ENCODE data around the gene SLA2. TPM values are rescaled to one million over a fixed set of nuclear protein-coding genes. Genes with fewer than 3 reads are reported as not detected.

The SLA2 gene
- polyA plus RNA-seq, 2 of the 4 experiments (the other 2 are of a cell fraction): 0.06 TPM; not detected in 1

DNA sequence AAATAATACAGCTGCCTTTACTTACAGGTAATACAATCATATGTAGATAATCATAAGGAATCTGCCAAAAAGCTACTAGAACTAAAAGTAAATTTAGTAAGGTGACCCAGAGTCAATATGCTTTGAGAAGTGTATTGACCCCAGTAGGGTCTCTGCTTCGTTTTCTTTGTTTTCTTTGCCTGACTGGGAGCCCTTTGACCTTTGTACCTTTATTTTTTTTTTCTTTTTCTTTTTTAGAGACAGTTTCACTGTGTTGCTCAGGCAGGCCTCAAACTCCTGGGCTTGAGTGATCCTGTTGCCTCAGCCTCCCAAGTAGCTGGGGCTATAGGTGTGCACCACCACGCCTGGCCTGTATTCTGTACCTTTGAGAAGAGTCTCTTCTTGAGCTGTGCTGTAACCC lies 22.6 kb downstream of the SLA2 start:
- no peak for FAIRE-seq

GRCh38 chr20:36620917-36621316 lies 25.1 kb downstream of the SLA2 start:
- Histone ChIP-seq H3K27ac (no peak overlapping the region), H3K4me1 (no peaks in the 10 kb centered on the region), H3K4me3 (no peak overlapping the region), H3K9me3 (no peaks in the 10 kb centered on the region), H3K4me2 (no peak overlapping the region)
- ATAC-seq (no peak), DNase-seq (ENCODE audit: low read depth in 1 of 2, low spot score in 1 of 2) (no peak), FAIRE-seq (no peak)
- WGBS (ENCODE audit: missing lambda C conversion rate): 91% methylated on average over 5 of the region's 5 CpGs
- TF ChIP-seq ATOH8 (CRISPR knock-in tag; IDR thresholded peaks at IDR 0.05; ENCODE audit: low read depth) (no peak), HEYL (CRISPR knock-in tag; IDR thresholded peaks at IDR 0.05) (no peak), RARB (CRISPR knock-in tag; IDR thresholded peaks at IDR 0.05) (no peak), CBX8 (IDR thresholded peaks at IDR 0.05) (no peak), ZFP36 (IDR thresholded peaks at IDR 0.05; ENCODE audit: borderline replicate concordance, partially characterized antibody) (no peak), POLR2AphosphoS2 (conservative IDR thresholded peaks at IDR 0.05; ENCODE audit: low read length) (no peak), RAD21 (conservative IDR thresholded peaks at IDR 0.05 in 1 of 2, IDR thresholded peaks at IDR 0.05 in 1 of 2) (no peak), TFCP2L1 (CRISPR knock-in tag; IDR thresholded peaks at IDR 0.05) (no peak), MYC (IDR thresholded peaks at IDR 0.05; ENCODE audit: borderline replicate concordance, low read length) (no peak), NFE2L2 (conservative IDR thresholded peaks at IDR 0.05; ENCODE audit: low read length) (no peak), EHF (CRISPR knock-in tag; IDR thresholded peaks at IDR 0.05) (no peak), FOSB (CRISPR knock-in tag; IDR thresholded peaks at IDR 0.05) (no peak), CHD4 (IDR thresholded peaks at IDR 0.05; ENCODE audit: borderline replicate concordance) (no peak), FOSL2 (IDR thresholded peaks at IDR 0.05) (no peak), FOSL2 (CRISPR knock-in tag; IDR thresholded peaks at IDR 0.05) (no peak), ESRRA (IDR thresholded peaks at IDR 0.05; ENCODE audit: borderline replicate concordance, low read length) (no peak), POLR2A (IDR thresholded peaks at IDR 0.05; ENCODE audit: low read length) (no peak)
- ChIA-PET POLR2A (no interaction called here), CTCF (no interaction called here)

More for the DNA sequence above, 22.6 kb downstream of the SLA2 start:
- Histone ChIP-seq H3K9me3 (no peaks in the 10 kb centered on the region), H3K27ac (no peak overlapping the region; a peak in 1 of 6 replicates), H3K4me1 (no peaks in the 10 kb centered on the region), H3K4me2 (no peak overlapping the region), H3K4me3 (no peak overlapping the region)
- WGBS (ENCODE audit: missing lambda C conversion rate): 85% methylated on average over 2 of the region's 2 CpGs
- TF ChIP-seq POLR2AphosphoS2 (conservative IDR thresholded peaks at IDR 0.05; ENCODE audit: low read length): no peak
- TF ChIP-seq MAFK (IDR thresholded peaks at IDR 0.05; ENCODE audit: partially characterized antibody): no peak
- no peak for TF ChIP-seq HOXB5 (CRISPR knock-in tag; IDR thresholded peaks at IDR 0.05)
- ATAC-seq: no peak
- POLR2A ChIA-PET: no interaction called here
- CTCF ChIA-PET: interaction anchor here (1.0 to 3.7 kb wide), 3 partner anchors 11 to 350 kb away, joined by 3 to 15 read pairs (median 3); no protein-coding TSS in a partner anchor
- DNase-seq (ENCODE audit: low read depth in 1 of 2, low spot score in 1 of 2): no peak

GRCh38 chr20:36614781-36615557 lies 31.0 kb downstream of the SLA2 start:
- ChIA-PET CTCF (interaction anchor here (0.9 to 4.3 kb wide), 10 partner anchors 9 to 306 kb away, joined by 3 to 43 read pairs (median 7); partner anchors contain the start of gene RAB5IF), POLR2A (interaction anchor here (1.5 kb wide), 1 partner anchor 10 kb away, joined by 5 read pairs; the partner anchor contains the start of gene RAB5IF)
- Histone ChIP-seq H3K9me3 (no peaks in the 10 kb centered on the region), H3K4me1 (no peaks in the 10 kb centered on the region), H3K27ac (no peak overlapping the region), H3K4me2 (no peak overlapping the region), H3K4me3 (no peak overlapping the region)
- DNase-seq (ENCODE audit: low read depth in 1 of 2, low spot score in 1 of 2): no peak
- ATAC-seq: peak in 1 of 2 experiments; percentile 7; a peak in 2 of 6 replicates
- TF ChIP-seq HOXA7 (CRISPR knock-in tag; IDR thresholded peaks at IDR 0.05) (no peak), POLR2AphosphoS2 (conservative IDR thresholded peaks at IDR 0.05; ENCODE audit: low read length) (peak; percentile 60; the same call in 1 of the 2 replicates)
- no peak for FAIRE-seq
- WGBS (ENCODE audit: missing lambda C conversion rate): 89% methylated on average over 14 of the region's 14 CpGs

DNA sequence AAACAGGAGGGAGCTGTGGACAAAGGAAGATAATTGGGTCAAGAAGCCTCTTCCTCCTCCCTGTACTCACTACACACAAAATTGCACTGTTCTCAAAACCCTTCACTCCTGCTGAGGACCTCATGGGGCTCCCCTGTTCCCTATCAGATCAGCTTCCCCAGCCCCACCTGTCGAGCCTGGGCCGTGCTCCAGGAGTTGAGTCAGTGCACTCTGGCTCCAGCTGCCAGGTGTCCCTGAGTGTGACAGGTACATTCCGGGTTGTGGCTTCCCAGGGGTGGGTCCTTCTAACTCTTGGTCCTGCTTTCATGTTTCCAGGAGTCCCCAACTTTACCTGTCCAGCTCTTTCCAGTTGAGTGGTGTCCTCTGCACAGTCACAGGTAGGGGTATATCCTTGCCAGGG lies 32.0 kb downstream of the SLA2 start:
- Histone ChIP-seq H3K4me1 (no peaks in the 10 kb centered on the region), H3K27ac (no peak overlapping the region), H3K4me3 (no peak overlapping the region), H3K4me2 (no peak overlapping the region), H3K9me3 (no peaks in the 10 kb centered on the region)
- ChIA-PET CTCF (interaction anchor here (0.6 to 4.3 kb wide), 11 partner anchors 8 to 307 kb away, joined by 3 to 43 read pairs (median 6); partner anchors contain the start of gene RAB5IF), POLR2A (interaction anchor here (1.5 kb wide), 1 partner anchor 9 kb away, joined by 5 read pairs; the partner anchor contains the start of gene RAB5IF)
- WGBS (ENCODE audit: missing lambda C conversion rate): 93% methylated on average over 3 of the region's 3 CpGs
- ATAC-seq (no peak), DNase-seq (ENCODE audit: low read depth in 1 of 2, low spot score in 1 of 2) (no peak), FAIRE-seq (no peak)
- no peak for TF ChIP-seq BCL3 (IDR thresholded peaks at IDR 0.05)
- no peak for TF ChIP-seq POLR2AphosphoS2 (conservative IDR thresholded peaks at IDR 0.05; ENCODE audit: low read length)
- no peak for TF ChIP-seq SREBF2 (IDR thresholded peaks at IDR 0.05)
